B cell (primary cell): ENCODE results near the gene GPR152.

Source experiments
- CTCF ChIP-seq: fragments of 200-600 bp; IDR thresholded peaks from one replicate; pipeline ENCODE4 v1.8.0; 2022; ENCODE audit warnings: antibody characterized with exemption, mild to moderate bottlenecking
- EZH2 ChIP-seq: IDR thresholded peaks from 2 replicates; pipeline ENCODE4 v1.6.1; 2012; ENCODE audit warnings: borderline replicate concordance, low read depth, mild to moderate bottlenecking, moderate library complexity, low read length; ENCODE audit not compliant: insufficient read depth, poor library complexity, severe bottlenecking

- TF ChIP-seq CTCF = no peak
- no peak for TF ChIP-seq EZH2
These were observed 45.2 kb upstream of the GPR152 start for GRCh38 chr11:67497656-67498291.
